Frontal cortex (tissue), 1 donor: ENCODE data around the gene REP15. TPM values are rescaled to one million over a fixed set of nuclear protein-coding genes. Genes with fewer than 3 reads are reported as not detected.

Experiments used
- total RNA-seq: library from RNA; depleted of rRNA; stranded (reverse); fragments of >200 nt; gene quantifications from one replicate; pipeline ENCODE4 v1.2.3, GENCODE V29; 2014

REP15 gene
- total RNA-seq, 1 donor from 2014 or later = 0.82 TPM

Other genes with a start within 250 kb of the REP15 start
- not detected for gene SMCO2, start 249.7 kb upstream of the REP15 start, total RNA-seq
- gene PPFIBP1, start 172.2 kb upstream of the REP15 start, total RNA-seq = 69.3 TPM
- 89.3 TPM for gene MRPS35, start 14.4 kb downstream of the REP15 start, total RNA-seq
- 56.3 TPM for gene KLHL42, start 83.8 kb downstream of the REP15 start, total RNA-seq
- gene MANSC4, start 83.8 kb downstream of the REP15 start, total RNA-seq = 0.41 TPM